Stimulated activated CD8-positive, alpha-beta memory T cell treated with anti-CD3 and anti-CD28 coated beads, Interleukin-4, amount 100 ng/mL, for 48 hours (primary cell): ENCODE data around the gene LIN37.
A peak's percentile ranks its signal among the peaks of the same experiment; 100 is the strongest.
"Not testable (repeated sequence)": the region's sequence is repeated elsewhere in the genome, so short reads cannot be mapped to it uniquely, and the experiment has no call there.

Source experiments
- DNase-seq: peaks from one replicate; pipeline ENCODE4 v3.0.0-alpha.2; 2020

Gene LIN37

DNA sequence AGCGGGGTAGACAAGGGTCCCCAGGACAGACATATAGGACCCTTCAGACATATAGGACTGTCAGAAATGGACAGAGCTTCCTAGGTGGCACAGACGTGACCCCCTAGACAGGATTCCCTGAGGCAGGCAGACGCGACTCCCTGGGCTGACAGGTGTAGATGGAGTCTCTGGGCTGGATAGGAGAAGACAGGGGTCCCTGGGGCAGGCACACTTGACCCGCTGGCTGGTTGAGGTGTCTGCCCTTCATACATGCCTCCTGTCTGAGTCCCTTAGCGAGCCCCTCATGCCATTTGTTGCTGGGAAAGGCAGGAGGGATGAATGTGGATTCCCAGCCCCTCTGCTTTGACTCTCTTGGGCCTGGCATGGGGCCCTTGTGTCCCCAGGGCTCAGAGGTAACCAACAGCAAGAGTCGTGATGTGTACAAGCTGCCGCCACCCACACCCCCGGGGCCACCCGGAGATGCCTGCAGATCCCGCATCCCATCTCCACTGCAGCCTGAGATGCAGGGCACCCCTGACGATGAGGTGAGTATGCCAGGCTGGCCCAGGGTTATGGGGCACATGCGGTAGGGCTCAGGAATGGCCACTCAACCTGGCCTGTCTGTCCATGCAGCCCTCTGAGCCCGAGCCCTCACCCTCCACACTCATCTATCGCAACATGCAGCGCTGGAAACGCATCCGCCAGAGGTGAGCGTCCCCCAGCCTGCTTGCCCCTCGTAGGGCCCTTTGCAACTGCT lies 5.4 kb downstream of the LIN37 start:
- DNase-seq, result no peak

- no peak for DNase-seq
Observed at GRCh38 chr19:35754370-35755130, 6.2 kb downstream of the LIN37 start.

GRCh38 chr19:35755131-35755549 lies 6.8 kb downstream of the LIN37 start:
- DNase-seq, result no peak

DNA sequence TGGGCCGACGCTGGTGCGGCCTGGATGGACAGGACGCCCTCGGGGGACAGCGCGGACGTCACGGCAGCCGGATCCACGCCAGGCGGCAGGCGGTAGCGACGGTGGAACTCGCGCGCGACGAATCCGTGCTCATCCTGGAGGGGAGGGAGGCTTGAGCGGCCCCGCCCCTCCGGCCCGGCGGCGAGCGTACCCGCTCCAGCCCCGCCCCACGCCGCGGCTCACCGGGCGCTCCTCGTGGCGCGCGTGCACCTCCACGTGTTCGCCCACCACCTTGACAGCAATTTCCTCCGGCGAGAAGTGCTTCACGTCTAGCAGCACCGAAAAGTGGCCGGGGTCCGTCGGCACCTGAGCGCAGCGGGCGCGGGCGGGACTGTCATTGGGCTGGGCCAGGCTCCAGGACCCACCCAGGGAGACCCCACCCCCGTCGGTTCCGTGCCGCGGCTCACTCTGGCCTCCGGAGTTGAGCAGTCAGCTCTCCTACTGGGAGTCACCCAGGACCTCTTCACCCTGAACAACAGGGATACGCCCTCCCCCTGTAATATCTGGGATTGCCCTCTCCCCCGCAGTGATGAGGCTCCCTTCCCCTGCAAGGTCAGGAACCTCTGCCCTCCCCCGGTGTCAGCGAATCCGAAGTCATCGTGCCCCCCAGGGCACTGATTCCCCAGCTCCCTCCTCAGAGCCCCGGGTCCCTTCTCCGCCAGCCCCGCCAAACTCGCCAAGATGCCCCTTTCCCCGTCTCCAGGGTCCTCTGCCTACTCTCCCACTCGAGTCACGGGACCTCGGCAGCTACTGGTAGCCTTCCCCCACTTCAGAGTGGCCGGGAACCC lies 7.4 kb downstream of the LIN37 start:
- peak; percentile 59 for DNase-seq

DNA sequence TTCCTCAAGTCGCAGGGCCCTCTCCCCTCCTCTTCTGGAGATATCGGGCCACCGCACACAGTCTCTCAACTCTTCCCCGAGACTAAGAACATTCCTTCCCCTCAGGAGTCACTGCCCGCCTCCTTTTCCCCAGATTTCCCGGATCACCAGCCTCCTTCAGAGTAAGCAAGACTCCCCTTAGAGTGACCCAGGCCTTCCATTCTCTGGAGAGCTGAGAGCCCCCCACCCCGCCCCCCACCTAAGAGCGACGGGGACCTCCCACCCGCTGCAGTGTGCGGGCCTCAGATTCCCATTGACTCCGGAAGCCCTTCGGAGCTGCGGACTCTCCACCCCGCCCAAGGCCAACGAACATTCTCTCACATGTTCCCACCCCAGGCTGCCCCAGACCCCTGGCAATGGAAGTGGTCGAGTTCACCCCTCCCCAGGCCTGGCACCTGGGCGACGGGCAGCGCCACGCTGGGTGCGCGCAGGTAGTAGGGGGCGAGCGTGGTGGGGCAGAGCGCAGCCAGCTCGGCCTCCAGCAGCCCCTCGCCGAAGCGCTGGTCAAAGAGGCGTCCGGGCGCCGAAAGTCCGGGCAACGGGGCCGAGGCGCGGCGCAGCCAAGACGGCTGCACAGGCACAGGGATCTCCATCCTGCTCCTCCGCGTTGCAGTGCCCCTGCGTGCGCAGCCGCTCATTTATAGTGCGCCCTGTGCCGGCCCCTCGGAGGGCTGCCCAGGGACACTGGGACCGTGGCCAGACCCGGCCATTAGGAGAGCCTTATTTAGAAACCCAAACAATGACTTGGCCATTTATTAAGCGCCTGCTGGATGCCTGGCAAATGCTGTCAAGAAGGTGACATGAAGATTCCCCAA lies 8.2 kb downstream of the LIN37 start, which contains the start of gene HSPB6:
HSPB6 (minus strand) TSS at position 653 of the 854 bp plus-strand sequence; CDS start at position 632, 21 bp downstream.
- no peak for DNase-seq

- peak; percentile 58 for DNase-seq
Observed at GRCh38 chr19:35757231-35757748, 8.9 kb downstream of the LIN37 start.

GRCh38 chr19:35757749-35758608 lies 9.6 kb downstream of the LIN37 start, which contains the start of gene PROSER3:
Gene PROSER3, plus strand, starts transcription at chr19:35758176. Its CDS starts 40 bp downstream, at chr19:35758216.
- DNase-seq, result peak; percentile 99

DNA sequence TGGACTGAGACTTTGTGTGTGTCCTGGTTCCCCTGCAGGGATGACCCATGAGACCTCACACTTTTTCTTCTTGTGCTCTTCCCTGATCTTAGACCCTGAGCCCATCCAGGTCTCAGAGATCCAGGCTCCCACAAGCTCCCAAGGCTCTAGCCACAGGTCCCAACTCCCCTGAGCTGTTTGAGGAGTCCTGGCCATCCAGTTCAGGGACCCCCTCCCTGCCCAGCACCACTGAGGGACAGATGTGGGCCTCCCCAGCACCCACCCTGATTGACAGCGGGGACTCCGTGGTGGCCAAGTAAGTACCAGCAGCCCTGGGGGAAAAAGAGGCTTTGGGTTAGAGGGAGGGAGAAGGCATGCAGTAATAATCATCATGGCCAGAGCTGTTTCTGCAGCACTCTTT lies 11.3 kb downstream of the LIN37 start:
- no peak for DNase-seq

- no peak for DNase-seq
Observed at GRCh38 chr19:35760711-35761349, 12.5 kb downstream of the LIN37 start.

DNA sequence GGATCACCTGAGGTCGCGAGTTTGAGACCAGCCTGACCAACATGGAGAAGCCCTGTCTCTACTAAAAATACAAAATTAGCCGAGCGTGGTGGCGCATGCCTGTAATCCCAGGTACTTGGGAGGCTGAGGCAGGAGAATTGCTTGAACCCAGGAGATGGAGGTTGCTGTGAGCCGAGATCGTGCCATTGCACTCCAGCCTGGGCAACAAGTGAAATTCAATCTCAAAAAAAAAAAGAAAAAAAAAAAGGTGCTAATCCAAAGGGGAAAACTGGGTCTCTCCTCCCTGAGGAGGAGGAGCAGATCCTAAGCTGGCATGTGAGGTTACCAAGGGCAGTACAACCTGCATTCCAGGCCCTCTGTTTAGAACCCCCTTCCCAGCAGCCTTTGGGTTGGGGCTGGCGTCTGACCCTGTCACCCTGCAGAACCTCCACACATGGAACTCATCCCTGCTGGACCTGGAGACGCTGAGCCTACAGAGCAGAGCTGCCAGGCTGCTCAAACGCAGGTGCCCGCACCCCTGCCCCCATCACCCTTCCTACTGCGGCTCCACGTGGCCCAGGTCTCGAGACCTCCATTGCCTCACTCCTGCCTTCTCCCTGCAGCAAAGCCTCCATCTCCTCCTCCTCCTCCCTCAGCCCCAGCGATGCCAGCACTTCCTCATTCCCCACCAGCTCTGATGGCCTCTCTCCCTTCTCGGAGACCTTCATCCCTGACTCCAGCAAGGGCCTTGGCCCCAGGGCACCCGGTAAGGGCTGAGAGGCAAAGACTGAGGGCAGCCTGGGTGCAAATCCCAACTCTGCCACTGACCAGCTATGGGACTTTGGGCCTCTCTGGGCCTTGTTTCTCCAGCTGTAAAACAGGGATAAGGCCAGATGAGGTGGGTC lies 16.3 kb downstream of the LIN37 start:
- DNase-seq, result no peak

DNA sequence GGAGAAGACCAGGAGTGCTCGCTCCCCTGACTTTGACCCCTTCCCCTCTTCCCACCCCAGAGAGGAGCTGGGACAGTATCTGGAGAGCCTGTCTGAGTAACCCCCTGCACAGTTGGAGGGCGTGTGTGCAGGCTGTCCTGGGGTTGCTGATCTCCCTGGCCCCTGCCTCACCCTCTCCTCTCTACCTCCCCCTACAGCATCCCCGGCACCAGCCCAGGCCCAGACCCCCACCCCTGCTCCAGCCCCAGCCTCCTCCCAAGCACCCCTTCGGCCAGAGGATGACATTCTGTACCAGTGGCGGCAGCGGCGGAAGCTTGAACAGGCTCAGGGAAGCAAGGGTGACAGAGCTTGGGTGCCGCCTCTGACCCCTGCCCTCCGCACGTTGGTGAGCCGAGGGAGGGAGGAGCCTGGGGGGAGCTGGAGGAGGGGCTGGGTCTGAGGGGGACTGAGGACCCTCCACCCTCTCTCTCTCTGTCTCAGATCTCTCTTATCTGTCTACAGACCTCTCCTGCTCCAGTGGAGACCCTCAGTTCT lies 18.3 kb downstream of the LIN37 start:
- no peak for DNase-seq

DNA sequence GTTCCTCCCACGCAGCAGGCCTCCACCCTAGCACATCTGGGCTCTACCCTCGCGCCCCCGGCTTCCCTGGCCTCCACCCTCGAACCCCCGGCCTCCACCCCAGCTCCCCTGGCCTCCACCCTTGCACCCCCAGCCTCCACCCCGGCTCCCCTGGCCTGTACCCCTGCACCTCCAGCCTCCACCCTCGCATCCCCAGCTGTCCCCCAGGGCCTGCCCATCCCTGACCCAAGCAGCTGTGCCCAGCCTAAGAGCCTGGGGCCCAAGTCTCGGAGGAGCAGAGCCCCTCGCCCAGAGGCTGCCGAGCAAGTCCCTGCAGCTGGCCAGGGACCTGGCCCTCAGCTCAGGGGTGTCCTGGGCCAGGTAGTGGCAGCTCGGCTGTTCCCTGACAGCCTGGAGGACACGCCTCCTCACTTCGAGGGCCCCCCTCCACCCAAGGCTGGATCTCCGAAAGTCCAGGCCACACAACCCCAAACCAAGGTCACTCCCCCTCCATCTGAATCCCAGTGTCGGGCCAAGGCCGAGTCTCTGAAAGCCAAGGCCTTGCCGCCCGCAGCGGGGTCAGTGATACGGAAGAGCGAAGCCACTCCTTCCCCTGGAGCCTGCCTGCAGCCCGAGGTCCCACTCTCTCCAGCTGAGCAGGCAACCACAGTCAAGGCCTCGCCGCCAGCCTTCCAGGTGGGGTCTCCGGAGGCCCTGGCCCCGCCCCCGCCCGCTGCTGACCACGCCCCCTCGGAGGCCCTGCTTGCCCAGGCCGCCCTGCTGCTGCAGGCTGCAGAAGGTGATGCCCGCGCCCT lies 19.1 kb downstream of the LIN37 start:
- no peak for DNase-seq

DNA sequence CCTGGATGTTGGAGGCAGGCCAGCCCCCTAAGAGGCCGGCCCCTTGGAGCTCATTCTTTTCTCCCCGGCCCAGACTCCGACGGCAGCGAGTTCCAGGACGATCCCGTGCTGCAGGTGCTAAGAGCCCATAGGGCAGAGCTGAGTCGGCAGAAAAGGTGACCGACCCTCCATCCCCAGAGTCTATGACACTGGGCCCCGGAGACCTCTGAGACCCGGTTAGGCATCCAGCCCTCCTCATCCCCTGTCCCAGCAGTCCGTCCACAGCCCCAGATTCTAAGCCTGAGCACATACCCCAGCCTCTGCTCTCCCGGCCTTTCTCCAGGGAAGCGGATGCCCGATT lies 19.7 kb downstream of the LIN37 start:
- DNase-seq, result no peak

DNA sequence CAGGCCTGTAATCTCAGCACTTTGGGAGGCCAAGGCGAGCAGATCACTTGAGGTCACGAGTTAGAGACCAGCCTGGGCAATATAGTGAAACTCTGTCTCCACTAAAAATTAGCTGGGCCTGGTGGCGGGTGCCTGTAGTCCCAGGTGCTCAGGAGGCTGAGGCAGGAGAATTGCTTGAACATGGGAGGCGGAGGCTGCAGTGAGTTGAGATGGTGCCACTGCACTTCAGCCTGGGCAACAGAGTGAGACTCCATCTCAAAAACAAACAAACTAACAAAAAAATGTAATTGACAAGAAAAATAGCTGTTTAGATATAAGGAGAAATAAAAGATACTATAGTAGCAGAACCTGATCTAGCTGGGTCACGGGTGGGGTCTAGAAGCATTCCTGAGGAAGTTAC lies 24.0 kb downstream of the LIN37 start:
- DNase-seq, result not testable (repeated sequence)

GRCh38 chr19:35773020-35773806 lies 24.8 kb downstream of the LIN37 start:
- no peak for DNase-seq

GRCh38 chr19:35774274-35775045 lies 26.1 kb downstream of the LIN37 start:
- DNase-seq, result no peak

DNA sequence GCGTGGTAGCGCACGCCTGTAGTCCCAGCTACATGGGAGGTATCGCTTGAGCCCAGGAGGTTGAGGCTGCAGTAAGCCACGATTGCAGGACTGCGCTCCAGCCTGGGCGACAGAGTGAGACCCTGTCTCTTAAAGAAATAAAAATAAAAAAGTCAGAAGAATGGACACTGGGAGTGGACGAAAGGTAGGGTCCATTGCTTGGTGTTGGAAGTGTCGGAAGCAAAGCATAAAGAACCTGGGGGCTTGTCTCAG lies 26.6 kb downstream of the LIN37 start:
- no peak for DNase-seq
